Kidney epithelial cell (primary cell): ENCODE measurements around the gene PCSK9. TPM values are rescaled to one million over a fixed set of nuclear protein-coding genes. Genes with fewer than 3 reads are reported as not detected.
"Not testable (repeated sequence)": the region's sequence is repeated elsewhere in the genome, so short reads cannot be mapped to it uniquely, and the experiment has no call there.

Experiments used
- DNase-seq: peaks from one replicate; pipeline ENCODE4 v3.0.0-alpha.2; 2010; ENCODE audit warnings: low read depth
- H3K27me3 ChIP-seq: 2 replicates; pipeline ENCODE4 v1.6.0; 2011; ENCODE audit warnings: low read length; ENCODE audit not compliant: control insufficient read depth, insufficient read depth
- H3K36me3 ChIP-seq: 2 replicates; pipeline ENCODE4 v1.5.1; 2011; ENCODE audit warnings: low read length; ENCODE audit not compliant: control insufficient read depth, insufficient read depth
- H3K4me3 ChIP-seq: 2 replicates; pipeline ENCODE4 v1.5.1; 2011; ENCODE audit warnings: low read depth, mild to moderate bottlenecking, control low read depth, low read length
- total RNA-seq: library from RNA; depleted of rRNA; stranded (reverse); fragments of >200 nt; gene quantifications from 2 replicates; pipeline ENCODE4 v1.2.3, GENCODE V29; 2015
- TF ChIP-seq, protein P1 (sequence below): IDR thresholded peaks from 2 replicates; pipeline ENCODE4 v1.5.1; 2011; ENCODE audit warnings: mild to moderate bottlenecking, moderate library complexity, low read length, control low read depth, inconsistent platforms; ENCODE audit not compliant: insufficient read depth, poor library complexity, severe bottlenecking

PCSK9 gene
- total RNA-seq, 1 donor from 2014 or later = 4.5 TPM

DNA sequence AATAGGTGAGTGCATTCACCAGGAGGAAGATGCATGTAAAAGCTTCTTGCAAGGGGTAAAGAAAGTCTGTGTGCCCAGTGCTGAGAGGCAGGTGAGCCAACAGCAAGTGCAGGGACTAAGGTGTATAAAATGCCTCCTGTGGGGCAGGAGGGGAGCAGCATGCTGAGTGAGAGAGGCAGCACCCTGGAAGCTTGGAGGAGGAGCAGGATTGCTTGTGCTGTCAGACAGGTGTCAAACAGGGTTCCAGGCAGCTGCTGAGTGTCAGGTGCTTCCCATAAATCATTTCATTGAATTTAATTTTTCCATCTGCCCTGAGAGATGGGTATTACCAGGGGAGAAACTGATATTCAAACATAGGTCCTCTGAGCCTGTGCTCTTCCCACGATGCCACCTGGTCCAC lies 26.7 kb upstream of the PCSK9 start:
- H3K4me3 ChIP-seq = no peak overlapping the region
- H3K27me3 ChIP-seq = peaks cover 10% of the 10 kb centered on the region
- TF ChIP-seq, protein P1, sequence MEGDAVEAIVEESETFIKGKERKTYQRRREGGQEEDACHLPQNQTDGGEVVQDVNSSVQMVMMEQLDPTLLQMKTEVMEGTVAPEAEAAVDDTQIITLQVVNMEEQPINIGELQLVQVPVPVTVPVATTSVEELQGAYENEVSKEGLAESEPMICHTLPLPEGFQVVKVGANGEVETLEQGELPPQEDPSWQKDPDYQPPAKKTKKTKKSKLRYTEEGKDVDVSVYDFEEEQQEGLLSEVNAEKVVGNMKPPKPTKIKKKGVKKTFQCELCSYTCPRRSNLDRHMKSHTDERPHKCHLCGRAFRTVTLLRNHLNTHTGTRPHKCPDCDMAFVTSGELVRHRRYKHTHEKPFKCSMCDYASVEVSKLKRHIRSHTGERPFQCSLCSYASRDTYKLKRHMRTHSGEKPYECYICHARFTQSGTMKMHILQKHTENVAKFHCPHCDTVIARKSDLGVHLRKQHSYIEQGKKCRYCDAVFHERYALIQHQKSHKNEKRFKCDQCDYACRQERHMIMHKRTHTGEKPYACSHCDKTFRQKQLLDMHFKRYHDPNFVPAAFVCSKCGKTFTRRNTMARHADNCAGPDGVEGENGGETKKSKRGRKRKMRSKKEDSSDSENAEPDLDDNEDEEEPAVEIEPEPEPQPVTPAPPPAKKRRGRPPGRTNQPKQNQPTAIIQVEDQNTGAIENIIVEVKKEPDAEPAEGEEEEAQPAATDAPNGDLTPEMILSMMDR = no peak
- no peaks in the 10 kb centered on the region for H3K36me3 ChIP-seq
- DNase-seq = no peak

DNA sequence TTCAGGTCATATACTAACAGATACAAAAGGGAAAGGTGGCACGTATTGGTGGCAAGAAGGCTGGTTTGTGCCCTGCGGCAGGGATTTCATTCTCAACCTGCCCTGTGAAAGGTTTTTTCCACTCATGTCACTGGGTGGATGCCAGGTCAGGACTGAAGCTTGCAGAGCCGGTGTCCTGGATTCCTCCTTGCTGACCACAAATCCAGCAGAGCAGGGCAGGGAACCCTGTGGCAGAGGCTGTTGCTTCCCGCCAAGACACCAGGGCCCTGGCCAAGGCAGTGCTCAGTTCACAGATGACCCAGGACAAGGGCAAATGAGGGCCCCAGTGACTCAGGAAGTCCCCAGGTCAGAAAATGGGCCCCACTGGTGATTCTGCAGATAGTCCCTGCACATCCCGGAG lies 24.2 kb upstream of the PCSK9 start:
- Histone ChIP-seq H3K4me3 (no peak overlapping the region), H3K27me3 (peaks cover 13% of the 10 kb centered on the region), H3K36me3 (no peaks in the 10 kb centered on the region)
- no peak for DNase-seq
- TF ChIP-seq, protein P1 = no peak

DNA sequence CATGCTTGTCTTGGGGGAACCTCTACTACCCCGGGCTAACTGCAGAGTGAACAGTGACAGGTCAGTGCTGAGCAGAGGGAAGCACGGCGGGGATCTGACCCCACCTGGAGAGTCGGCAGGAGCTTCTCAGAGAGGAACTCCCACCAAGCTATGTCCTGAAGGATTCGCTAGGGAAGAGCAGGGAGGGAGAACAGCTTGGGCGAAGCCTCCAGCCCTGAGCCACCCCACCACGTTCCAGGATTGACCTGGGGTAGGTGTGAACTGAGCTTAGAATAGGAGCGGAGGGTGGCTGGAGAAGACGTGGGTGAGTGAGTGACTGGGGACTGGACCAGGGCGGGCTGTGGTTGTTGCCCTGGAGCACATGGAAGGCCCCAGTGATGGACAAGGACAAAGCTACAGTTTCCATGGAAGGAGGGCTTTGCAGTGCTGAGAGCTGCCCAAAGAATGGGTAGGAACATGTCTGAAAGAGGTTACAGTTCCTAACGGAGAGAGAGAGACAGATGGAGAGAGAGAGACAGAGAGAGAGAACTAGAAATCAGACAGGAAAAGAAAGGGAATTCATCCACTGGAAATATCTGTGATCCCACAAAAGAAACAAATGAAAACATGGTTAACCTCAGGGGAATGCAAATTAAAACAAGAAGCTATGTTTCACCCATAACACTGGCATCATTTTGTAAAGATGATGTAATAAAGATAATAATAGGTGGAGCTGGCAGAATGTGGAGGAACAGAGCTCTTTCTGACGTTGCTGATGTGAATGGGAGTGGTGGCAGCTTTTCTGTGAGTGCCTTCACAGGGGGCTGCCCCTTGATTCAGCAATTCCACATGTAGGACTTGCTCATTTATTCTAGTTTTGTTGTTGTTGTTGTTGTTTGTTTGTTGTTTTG lies 23.4 kb upstream of the PCSK9 start:
- Histone ChIP-seq H3K4me3 (no peak overlapping the region), H3K36me3 (no peaks in the 10 kb centered on the region), H3K27me3 (peaks cover 13% of the 10 kb centered on the region)
- TF ChIP-seq, protein P1 = no peak
- no peak for DNase-seq

DNA sequence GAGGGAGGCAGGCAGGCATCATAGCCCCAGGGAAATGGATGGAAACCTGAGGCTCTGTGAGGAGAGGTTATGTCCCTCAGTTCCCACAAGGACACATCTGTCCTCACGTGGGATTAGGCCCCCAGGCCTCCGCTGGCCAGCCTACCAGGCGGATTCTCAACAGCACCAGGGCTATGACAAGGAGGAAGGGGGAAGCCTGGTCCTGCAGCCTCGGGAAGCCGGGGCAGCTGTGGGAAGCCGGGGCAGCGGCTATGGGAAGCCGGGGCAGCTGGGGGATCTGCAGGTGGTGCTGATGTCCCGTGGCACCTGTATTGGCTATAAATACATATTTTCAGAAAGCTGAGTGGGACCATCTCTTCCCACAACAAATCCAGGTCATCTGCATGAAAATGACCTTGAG lies 21.0 kb upstream of the PCSK9 start:
- Histone ChIP-seq H3K27me3 (peaks cover 13% of the 10 kb centered on the region), H3K4me3 (no peak overlapping the region), H3K36me3 (no peaks in the 10 kb centered on the region)
- TF ChIP-seq, protein P1 = no peak
- no peak for DNase-seq

DNA sequence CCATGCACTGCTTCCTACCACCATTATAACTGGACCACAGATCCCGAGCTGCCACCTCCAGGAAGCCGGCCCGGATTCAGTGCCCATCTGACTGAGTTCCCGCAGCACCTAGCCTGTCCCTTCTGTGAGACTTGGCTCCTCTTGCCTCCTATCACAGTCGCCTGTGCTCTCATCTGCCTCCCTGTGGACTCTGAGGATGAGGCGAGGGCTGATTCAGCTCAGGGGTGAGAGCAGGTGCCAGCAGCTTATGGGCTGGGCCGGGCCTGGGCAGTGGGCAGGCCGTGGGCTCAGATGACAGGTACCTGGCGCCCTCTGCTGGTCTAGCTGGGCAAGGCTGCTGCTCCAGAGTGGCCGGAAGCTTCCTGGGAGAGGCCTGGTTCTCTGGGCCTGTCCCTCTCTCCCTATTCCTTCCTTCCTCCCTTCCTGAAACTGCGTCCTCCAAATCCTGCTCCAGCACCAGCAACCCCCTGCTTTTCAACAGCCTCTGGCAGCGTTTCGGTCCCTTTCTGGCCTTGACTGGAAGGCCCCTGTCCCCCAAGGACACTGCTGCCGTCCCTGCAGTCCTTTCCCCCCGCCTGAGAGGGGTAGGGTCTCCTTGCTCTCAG lies 17.3 kb upstream of the PCSK9 start:
- Histone ChIP-seq H3K27me3 (peaks cover 3% of the 10 kb centered on the region), H3K36me3 (no peaks in the 10 kb centered on the region), H3K4me3 (no peak overlapping the region)
- TF ChIP-seq, protein P1 = peak; percentile 99
- peak; percentile 72 for DNase-seq

DNA sequence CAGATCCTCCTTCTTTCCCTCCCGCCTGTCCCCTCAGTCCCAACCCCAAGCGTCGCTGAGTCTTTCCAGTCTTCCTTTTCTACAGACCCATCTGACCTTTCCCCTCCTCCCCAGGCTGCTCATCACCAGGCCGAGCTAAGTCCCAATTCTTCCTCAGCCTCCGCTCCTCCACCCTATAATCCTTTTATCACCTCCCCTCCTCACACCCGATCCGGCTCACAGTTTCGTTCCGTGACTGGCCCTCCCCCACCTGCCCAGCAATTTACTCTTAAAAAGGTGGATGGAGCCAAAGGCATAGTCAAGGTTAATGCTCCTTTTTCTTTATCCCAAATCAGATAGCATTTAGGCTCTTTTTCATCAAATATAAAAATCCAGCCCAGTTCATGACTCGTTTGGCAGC lies 15.2 kb upstream of the PCSK9 start:
- not testable (repeated sequence) for DNase-seq, H3K27me3 ChIP-seq, H3K36me3 ChIP-seq, H3K4me3 ChIP-seq

DNA sequence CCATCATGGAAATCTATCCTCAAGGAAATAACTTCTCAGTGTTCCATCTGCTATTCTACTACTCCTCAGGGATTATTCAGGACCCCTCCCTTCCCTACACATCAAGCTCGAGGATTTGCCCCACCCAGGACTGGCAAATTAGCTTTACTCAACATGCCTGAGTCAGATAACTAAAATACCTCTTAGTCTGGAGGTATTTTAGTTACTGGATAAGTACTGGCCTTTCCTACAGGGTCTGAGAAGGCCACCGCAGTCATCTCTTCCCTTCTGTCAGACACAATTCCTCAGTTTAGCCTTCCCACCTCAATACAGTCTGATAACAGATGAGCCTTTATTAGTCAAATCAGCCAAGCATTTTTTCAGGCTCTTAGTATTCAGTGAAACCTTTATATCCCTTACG lies 12.7 kb upstream of the PCSK9 start:
- H3K4me3 ChIP-seq, H3K36me3 ChIP-seq, DNase-seq, H3K27me3 ChIP-seq: not testable (repeated sequence)

DNA sequence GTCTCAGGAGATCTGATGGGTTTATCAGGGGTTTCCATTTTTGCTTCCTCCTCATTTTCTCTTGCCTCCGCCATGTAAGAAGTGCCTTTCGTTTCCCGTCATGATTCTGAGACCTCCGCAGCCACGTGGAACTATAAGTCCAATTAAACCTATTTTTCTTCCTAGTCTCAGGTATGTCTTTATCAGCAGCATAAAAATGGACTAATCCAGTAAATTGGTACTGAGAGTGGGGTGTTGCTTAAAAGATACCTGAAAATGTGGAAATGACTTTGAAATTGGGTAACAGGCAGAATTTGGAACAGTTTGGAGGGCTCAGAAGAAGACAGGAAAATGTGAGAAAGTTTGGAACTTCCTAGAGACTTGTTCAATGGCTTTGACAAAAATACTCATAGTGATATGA lies 8.2 kb upstream of the PCSK9 start:
- not testable (repeated sequence) for H3K36me3 ChIP-seq, H3K4me3 ChIP-seq, DNase-seq
- H3K27me3 ChIP-seq = peaks cover 18% of the 10 kb centered on the region
